Muscle layer of colon (tissue), 2 donors: ENCODE results near the gene R3HDM1.
"Not testable (repeated sequence)": the region's sequence is repeated elsewhere in the genome, so short reads cannot be mapped to it uniquely, and the experiment has no call there.

Experiments
- H3K27ac ChIP-seq: one replicate; pipeline ENCODE4 v1.7.0; 2013; ENCODE audit warnings: low read depth, mild to moderate bottlenecking, low read length, moderate library complexity
- H3K27me3 ChIP-seq, 2 donors: one replicate each; pipeline ENCODE4 v1.7.0; 2013; ENCODE audit warnings: low read length in 2 of 2, mild to moderate bottlenecking in 2 of 2; ENCODE audit not compliant: insufficient read depth in 2 of 2, control insufficient read depth in 1 of 2
- H3K36me3 ChIP-seq: one replicate; pipeline ENCODE4 v1.7.0; 2013; ENCODE audit warnings: mild to moderate bottlenecking, low read length; ENCODE audit not compliant: insufficient read depth
- H3K4me1 ChIP-seq: one replicate; pipeline ENCODE4 v1.7.0; 2013; ENCODE audit warnings: mild to moderate bottlenecking, low read length; ENCODE audit not compliant: insufficient read depth
- H3K4me3 ChIP-seq, 2 donors: one replicate each; pipeline ENCODE4 v1.7.0; 2013; ENCODE audit warnings: low read length in 2 of 2, low read depth in 1 of 2, mild to moderate bottlenecking in 1 of 2, moderate library complexity in 1 of 2
- H3K9ac ChIP-seq: one replicate; pipeline ENCODE4 v1.7.0; 2013; ENCODE audit warnings: low read length
- H3K9me3 ChIP-seq: one replicate; pipeline ENCODE4 v1.7.0; 2013; ENCODE audit warnings: mild to moderate bottlenecking, low read length
- donor health status: abdominal sarcoma.
- donor health status: Adenocarcinoma of cecum.

R3HDM1 gene

DNA sequence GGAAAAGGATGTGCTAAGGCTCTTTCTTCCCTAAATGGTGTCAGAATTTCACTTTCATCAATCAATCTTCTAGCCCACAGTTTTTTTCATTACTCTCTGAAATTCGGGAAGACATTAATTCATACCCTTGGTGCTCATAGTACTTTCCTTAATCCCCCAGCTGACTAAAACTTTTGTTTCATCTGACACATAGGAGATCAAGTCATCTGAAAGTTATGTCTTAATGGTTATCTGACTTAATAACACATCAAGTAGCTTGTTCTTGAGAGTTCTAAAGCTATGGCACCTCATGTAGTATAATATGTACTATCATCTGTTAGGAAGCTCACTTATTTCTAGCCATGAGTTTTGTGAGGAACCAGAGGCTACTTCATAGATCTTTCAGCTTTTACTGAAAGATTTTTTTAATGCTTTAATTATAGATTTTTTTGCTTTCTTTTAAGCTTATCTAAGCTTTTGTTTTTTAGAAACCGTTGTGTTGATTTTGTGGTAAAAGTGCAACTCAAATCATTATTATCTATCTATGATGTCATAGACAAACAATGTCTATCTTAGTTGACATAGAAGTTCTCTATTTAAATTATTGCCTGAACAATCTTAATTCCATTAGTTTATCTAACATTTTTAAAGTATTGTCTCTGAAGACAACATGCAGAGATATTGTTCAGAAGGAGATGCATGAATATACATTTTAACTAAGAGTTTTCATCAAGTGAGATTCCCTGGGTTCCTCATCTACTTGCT is 116.7 kb downstream of the R3HDM1 start:
- H3K36me3 ChIP-seq, result peaks cover 6% of the 10 kb centered on the region
- H3K9me3 ChIP-seq, result no peaks in the 10 kb centered on the region
- H3K27me3 ChIP-seq, result no peaks in the 10 kb centered on the region

DNA sequence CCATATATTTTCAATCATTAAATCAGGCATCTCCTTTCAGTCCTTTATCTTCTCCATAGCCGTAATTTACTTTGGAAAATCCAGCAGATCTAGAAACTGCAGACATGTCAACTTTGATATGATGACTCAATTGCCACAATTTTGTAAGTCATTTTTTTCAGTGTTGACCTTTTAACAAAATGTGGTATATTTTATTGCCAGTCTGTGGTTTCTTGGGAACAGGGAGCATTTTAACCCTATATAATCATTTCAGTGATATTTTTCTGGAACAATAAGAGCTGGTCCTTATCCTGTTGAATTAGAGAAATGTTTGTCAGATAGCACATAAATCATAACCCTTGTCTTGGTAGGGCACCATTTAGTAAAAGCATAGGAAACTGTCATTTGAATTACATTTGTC is 119.4 kb downstream of the R3HDM1 start:
- H3K9me3 ChIP-seq, result no peaks in the 10 kb centered on the region
- no peak overlapping the region for H3K9ac ChIP-seq
- H3K27me3 ChIP-seq, result no peaks in the 10 kb centered on the region
- no peak overlapping the region for H3K4me3 ChIP-seq
- H3K36me3 ChIP-seq, result peaks cover 6% of the 10 kb centered on the region
- no peak overlapping the region for H3K27ac ChIP-seq
- H3K4me1 ChIP-seq, result no peaks in the 10 kb centered on the region

More for the DNA sequence above, 116.7 kb downstream of the R3HDM1 start:
- Histone ChIP-seq H3K27ac (no peak overlapping the region), H3K9ac (no peak overlapping the region), H3K4me1 (no peaks in the 10 kb centered on the region), H3K4me3 (no peak overlapping the region)

DNA sequence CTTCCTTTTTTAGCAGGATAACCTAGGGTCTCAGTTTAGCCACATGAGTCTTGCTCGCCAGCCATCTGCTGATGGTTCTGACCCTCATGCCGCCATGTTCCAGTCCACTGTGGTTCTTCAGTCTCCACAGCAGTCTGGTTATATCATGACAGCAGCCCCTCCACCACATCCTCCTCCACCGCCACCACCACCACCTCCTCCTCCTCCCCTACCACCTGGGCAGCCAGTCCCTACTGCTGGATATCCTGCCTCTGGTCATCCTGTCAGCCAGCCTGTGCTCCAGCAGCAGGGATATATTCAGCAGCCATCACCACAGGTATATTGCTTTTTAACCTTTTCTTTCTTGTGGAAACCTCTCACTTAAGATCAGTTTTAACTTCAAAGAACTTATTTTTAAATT is 120.4 kb downstream of the R3HDM1 start:
- H3K36me3 ChIP-seq, result peaks cover 6% of the 10 kb centered on the region
- no peak overlapping the region for H3K9ac ChIP-seq
- no peaks in the 10 kb centered on the region for H3K27me3 ChIP-seq
- H3K4me3 ChIP-seq, result no peak overlapping the region
- no peak overlapping the region for H3K27ac ChIP-seq
- H3K4me1 ChIP-seq, result no peaks in the 10 kb centered on the region
- no peaks in the 10 kb centered on the region for H3K9me3 ChIP-seq

DNA sequence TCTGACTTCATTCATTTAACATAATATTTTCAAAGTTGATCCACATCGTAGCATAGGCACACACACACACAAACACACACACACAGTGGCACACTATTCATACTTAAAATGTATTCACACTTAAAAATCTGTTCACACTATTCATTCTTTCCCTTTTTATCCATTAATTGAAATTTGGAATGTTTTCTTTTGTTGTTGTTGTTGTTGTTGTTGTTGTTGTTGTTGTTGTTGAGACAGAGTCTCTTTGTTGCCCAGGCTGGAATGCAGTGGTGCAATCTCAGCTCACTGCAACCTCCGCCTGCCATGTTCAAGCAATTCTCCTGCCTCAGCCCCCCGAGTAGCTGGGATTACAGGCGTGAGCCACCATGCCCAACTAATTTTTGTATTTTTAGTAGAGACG is 123.0 kb downstream of the R3HDM1 start:
- not testable (repeated sequence) for H3K9me3 ChIP-seq, H3K4me1 ChIP-seq, H3K27me3 ChIP-seq, H3K4me3 ChIP-seq, H3K9ac ChIP-seq, H3K27ac ChIP-seq
- H3K36me3 ChIP-seq, result peaks cover 12% of the 10 kb centered on the region

DNA sequence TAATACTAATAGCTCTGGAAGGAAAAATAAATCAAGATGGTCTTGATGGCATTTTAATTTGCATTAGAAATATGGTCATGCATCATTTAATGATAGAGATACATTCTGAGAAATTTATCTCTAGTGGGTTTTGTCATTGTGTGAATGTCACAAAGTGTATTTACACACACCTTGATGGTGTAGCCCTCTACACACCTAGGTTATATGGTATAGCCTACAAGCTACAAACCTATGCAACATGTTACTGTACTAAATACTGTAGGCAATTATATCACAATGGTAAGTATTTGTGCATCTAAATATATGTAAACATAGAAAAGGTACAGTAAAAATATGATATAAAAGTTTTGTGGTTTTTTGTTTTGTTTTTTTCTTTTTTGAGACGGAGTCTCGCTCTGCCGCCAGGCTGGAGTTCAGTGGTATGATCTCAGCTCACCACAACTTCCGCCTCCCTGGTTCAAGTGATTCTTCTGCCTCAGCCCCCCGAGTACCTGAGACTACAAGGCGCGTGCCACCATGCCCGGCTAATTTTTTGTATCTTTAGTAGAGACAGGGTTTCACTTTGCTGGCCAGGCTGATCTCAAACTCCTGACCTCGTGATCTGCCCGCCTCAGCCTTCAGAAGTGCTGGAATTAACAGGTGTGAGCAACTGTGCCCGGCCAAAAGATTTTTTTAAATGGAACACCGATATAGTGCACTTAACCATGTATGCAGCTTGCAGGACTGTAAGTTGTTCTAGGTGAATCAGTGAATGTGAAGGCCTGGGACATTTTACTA is 126.7 kb downstream of the R3HDM1 start:
- H3K9me3 ChIP-seq, result no peaks in the 10 kb centered on the region
- H3K36me3 ChIP-seq, result peaks cover 17% of the 10 kb centered on the region
- H3K4me1 ChIP-seq, result no peaks in the 10 kb centered on the region
- no peak overlapping the region for H3K9ac ChIP-seq
- H3K4me3 ChIP-seq, result no peak overlapping the region
- no peaks in the 10 kb centered on the region for H3K27me3 ChIP-seq
- no peak overlapping the region for H3K27ac ChIP-seq

DNA sequence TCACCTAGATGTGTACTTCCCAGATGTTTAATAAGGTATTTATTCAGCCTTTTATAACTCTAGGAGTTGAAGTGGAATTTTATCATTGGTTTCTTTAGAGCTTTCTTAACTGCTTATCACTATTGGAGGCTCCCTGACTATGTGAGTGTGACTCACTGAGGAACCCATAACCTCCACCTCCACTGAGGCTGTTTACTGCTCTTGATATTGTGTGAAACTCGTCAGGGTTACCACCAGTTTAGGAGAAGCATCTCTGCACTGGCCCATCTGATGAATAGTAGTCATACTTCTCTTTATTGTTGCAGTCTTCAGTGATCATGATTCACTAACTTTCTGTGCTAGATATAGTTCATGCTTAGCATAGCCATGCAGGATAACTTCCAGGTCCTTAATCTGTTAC is 130.8 kb downstream of the R3HDM1 start:
- Histone ChIP-seq H3K4me1 (no peaks in the 10 kb centered on the region), H3K9me3 (no peaks in the 10 kb centered on the region), H3K9ac (no peak overlapping the region), H3K4me3 (no peak overlapping the region), H3K27ac (no peak overlapping the region), H3K27me3 (no peaks in the 10 kb centered on the region), H3K36me3 (peaks cover 17% of the 10 kb centered on the region)

DNA sequence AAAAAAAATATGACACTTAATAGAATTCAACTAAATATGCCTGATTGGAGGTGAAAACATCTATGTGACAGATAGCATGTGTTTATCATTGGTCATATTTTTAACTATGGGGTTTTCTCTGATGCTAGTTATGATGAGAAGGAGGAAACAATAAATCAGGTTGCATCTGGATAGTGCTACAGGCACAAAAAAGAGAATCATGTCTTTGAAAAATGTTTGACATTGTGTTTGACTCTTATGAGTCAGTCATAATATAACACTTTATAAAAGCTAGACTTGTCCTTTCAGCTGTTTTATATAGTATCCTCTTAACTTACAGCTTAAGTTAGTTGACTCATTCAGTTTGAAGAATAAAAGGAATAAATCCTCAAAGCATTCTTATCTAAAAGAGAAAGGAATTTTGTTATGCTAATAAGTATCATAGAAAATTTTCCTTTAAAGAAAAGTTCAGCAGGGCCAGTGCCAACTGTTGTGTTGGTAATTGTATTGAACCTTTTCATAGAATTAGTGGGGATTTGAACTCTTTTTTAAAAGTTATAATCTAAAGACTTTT is 131.9 kb downstream of the R3HDM1 start:
- Histone ChIP-seq H3K4me3 (no peak overlapping the region), H3K36me3 (peaks cover 10% of the 10 kb centered on the region), H3K9ac (no peak overlapping the region)

DNA sequence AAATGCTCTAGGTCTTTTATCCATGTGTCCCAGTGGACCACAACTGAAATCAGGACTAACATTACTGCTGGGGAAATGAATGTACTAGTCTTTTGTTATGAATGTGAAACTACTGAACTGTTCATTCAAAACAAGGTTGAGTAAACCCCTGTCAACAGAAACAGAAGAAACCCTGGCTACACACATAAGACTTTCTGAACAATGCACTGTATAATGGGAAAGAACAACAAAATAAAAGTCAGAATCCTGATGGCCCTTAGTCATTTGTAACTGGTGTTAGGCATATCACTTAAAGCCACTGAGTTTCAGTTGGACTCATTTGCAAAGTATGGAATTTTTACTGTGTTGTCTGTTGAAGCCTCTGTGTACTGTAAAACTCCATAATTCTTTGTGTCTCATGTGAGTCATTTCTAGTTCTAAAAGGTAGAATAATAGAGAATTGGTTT is 133.4 kb downstream of the R3HDM1 start:
- Histone ChIP-seq H3K36me3 (peaks cover 10% of the 10 kb centered on the region), H3K9me3 (no peaks in the 10 kb centered on the region), H3K4me1 (no peaks in the 10 kb centered on the region)

More for the DNA sequence above, 131.9 kb downstream of the R3HDM1 start:
- no peaks in the 10 kb centered on the region for H3K27me3 ChIP-seq
- no peaks in the 10 kb centered on the region for H3K9me3 ChIP-seq
- H3K4me1 ChIP-seq, result no peaks in the 10 kb centered on the region
- H3K27ac ChIP-seq, result no peak overlapping the region

DNA sequence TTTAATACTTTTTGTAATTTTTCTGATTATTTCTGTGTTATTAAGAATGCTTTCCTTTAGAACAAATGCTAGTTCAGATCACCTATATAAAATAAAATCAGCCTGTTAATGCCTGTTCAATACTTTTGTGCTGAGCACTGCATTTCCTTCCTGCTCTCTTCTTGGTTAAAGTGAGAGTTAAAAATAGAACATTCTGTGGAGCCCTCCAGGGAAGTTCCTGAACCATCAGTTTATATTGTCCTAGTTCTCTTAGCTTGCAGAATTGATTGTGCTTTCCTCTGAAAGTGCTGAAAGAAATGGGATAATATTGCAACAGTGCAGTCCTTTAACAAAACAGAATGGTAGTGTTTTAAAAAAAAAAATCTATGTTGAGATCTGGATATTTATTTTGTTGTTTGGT is 135.8 kb downstream of the R3HDM1 start:
- peaks cover 5% of the 10 kb centered on the region for H3K36me3 ChIP-seq

More for the DNA sequence above, 133.4 kb downstream of the R3HDM1 start:
- Histone ChIP-seq H3K9ac (no peak overlapping the region), H3K27ac (no peak overlapping the region), H3K4me3 (no peak overlapping the region), H3K27me3 (no peaks in the 10 kb centered on the region)

DNA sequence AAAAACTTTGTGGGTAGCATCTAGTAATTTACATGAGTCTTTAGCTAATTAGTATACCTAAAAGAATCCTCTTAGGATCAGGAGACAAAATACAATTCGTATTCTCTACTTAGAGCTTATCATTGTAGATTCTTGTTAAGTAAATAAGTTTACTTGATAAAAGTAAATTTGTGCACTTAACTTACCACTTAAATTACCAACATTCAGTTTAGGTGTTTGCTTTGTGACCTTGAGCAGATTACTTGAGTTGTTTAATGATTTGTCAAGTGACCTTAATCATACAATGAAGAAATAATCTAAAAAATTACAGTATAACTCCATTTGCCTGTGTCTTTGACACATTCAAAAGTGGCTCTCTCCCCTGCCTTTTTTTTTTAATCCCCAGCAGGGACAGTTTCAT is 143.2 kb downstream of the R3HDM1 start:
- H3K9ac ChIP-seq, result no peak overlapping the region
- no peak overlapping the region for H3K4me3 ChIP-seq
- H3K27ac ChIP-seq, result no peak overlapping the region
- no peaks in the 10 kb centered on the region for H3K27me3 ChIP-seq
- peaks cover 9% of the 10 kb centered on the region for H3K36me3 ChIP-seq
- no peaks in the 10 kb centered on the region for H3K4me1 ChIP-seq
- H3K9me3 ChIP-seq, result no peaks in the 10 kb centered on the region

More for the DNA sequence above, 135.8 kb downstream of the R3HDM1 start:
- no peak overlapping the region for H3K9ac ChIP-seq
- no peak overlapping the region for H3K4me3 ChIP-seq
- H3K27me3 ChIP-seq, result no peaks in the 10 kb centered on the region
- H3K27ac ChIP-seq, result no peak overlapping the region
- no peaks in the 10 kb centered on the region for H3K4me1 ChIP-seq
- H3K9me3 ChIP-seq, result no peaks in the 10 kb centered on the region

DNA sequence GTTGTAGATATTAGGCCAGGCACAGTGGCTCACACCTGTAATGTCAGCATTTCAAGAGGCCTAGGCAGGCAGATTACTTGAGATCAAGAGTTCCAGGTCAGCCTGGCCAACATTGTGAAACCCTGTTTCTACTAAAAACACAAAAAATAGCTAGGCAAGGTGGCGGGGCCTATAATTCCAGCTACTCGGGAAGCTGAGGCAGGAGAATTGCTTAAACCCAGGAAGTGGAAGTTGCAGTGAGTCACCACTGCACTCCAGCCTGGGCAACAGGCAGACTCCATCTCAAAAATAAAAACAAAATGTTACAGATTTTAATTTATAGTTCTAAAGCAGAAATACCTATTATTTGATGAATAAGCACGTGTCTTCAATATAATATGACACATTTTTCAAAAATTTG is 144.7 kb downstream of the R3HDM1 start:
- Histone ChIP-seq H3K4me3 (no peak overlapping the region), H3K36me3 (peaks cover 13% of the 10 kb centered on the region), H3K9ac (no peak overlapping the region), H3K27ac (no peak overlapping the region), H3K4me1 (no peaks in the 10 kb centered on the region), H3K9me3 (no peaks in the 10 kb centered on the region), H3K27me3 (no peaks in the 10 kb centered on the region)
